ENCODE results near the gene PARD6B.
"Not testable (repeated sequence)": the region's sequence is repeated elsewhere in the genome, so short reads cannot be mapped to it uniquely, and the experiment has no call there.

Gene PARD6B

DNA sequence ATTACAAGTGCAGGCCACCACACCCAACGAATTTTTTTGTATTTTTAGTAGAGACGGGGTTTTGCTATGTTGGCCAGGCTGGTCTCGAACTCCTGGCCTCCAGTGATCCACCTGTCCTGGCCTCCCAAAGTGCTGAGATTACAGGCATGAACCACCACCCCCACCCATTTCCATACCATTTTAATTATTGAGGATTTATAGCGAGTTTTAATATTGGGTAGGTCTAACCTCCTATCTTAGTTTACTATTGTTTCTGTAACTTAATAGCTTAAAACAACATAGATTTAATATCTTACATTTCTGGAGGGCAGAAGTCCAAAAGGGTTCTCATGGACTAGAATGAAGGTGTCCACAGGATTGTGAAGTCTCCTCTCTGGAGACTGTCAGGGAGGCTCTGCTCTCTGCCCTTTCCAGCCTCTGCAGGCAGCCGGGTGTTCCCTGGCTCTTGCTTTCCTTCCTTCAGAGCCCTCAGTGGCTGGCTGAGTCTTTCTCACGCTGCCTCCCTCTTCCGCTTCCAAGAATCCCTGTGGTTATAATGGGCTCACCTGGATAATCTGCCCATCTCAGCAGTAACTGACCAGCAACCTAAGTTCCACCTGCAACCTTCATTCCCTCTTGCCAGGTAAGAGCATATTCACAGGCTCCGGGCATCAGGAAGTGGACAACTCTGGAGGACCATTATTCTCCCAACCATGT is 44.9 kb downstream of the PARD6B start:
- DNase-seq (ENCODE audit: low spot score), result no peak

GRCh38 chr20:50777373-50777772 is 46.0 kb downstream of the PARD6B start:
- no peak for DNase-seq (ENCODE audit: low spot score)

- DNase-seq (ENCODE audit: low spot score), result not testable (repeated sequence)
These were observed 47.6 kb downstream of the PARD6B start for GRCh38 chr20:50778994-50779393.

DNA sequence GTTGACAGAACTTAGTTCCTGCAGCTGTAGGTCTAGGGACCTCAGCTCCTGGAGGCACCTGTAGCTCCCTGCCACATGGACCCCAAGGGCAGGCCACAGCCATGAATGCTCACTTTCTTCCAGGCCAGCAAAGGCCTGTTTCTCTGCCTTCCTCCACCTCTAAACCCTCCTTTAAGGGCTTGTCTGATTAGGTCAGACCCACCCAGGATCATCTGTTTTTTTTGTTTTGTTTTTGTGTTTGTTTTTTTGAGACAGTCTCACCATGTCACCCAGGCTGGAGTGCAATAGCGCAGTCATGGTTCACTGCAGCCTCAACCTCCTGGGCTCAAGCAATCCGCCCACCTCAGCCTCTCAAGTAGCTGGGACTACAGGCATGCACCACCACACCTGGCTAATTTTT is 52.0 kb downstream of the PARD6B start:
- no peak for DNase-seq (ENCODE audit: low spot score)

GRCh38 chr20:50783903-50784302 is 52.5 kb downstream of the PARD6B start:
- no peak for DNase-seq (ENCODE audit: low spot score)

GRCh38 chr20:50784464-50784863 is 53.1 kb downstream of the PARD6B start:
- DNase-seq (ENCODE audit: low spot score), result no peak

DNA sequence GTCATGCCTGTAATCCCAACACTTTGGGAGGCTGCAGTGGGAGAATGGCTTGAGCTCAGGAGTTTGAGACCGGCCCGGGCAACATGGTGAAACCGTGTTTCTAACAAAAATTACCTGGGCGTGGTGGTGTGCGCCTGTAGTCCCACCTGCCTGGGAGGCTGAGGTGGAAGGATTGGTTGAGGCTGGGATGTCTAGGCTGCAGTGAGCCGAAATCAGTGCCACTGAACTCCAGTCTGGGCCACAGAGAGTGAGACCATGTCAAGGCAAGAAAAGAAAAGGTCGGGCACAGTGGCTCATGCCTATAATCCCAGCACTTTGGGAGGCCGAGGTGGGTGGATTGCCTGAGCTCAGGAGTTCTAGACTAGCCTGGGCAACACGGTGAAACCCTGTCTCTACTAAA is 55.3 kb downstream of the PARD6B start:
- DNase-seq (ENCODE audit: low spot score), result no peak

GRCh38 chr20:50787181-50787580 is 55.8 kb downstream of the PARD6B start:
- no peak for DNase-seq (ENCODE audit: low spot score)

GRCh38 chr20:50788045-50788991 is 56.9 kb downstream of the PARD6B start:
- peak; percentile 99 for DNase-seq (ENCODE audit: low spot score)

GRCh38 chr20:50789968-50790650 is 58.7 kb downstream of the PARD6B start:
- DNase-seq (ENCODE audit: low spot score), result no peak

DNA sequence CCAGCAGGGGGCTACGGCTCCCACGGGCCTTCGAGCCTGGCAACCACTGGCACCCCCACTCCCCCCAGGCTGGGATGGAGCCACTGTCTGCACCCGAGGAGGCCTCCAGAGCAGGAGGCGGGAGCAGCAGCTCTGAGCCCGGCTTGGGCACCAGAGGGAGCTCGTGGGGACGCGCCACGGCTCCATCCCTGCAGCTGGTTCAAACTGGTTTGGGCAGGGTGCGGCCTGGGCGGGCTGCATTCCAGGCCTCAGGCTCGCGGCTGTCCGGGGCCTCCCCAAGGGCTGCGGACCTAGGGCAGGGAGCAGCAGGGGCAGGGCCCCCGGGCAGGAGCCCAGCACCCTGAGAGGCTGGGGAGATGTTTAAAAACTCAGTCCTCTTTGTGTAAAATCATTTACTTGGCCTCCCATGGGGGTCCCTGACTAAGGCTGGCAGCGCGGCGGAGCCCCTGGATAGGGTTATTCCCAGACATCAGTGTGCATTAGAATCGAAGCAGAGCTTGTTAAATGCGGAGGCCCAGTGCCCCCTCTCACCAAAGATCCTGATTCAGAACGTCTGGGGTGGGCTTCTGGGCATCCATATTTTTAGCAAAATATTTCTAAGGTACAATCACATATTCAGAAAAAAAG is 59.4 kb downstream of the PARD6B start:
- DNase-seq (ENCODE audit: low spot score), result peak; percentile 100

GRCh38 chr20:50792708-50793574 is 61.6 kb downstream of the PARD6B start:
- DNase-seq (ENCODE audit: low spot score), result no peak

- DNase-seq (ENCODE audit: low spot score), result not testable (repeated sequence)
These were observed 62.2 kb downstream of the PARD6B start for GRCh38 chr20:50793575-50794016.

GRCh38 chr20:50794181-50794845 is 62.9 kb downstream of the PARD6B start:
- DNase-seq (ENCODE audit: low spot score), result no peak

DNA sequence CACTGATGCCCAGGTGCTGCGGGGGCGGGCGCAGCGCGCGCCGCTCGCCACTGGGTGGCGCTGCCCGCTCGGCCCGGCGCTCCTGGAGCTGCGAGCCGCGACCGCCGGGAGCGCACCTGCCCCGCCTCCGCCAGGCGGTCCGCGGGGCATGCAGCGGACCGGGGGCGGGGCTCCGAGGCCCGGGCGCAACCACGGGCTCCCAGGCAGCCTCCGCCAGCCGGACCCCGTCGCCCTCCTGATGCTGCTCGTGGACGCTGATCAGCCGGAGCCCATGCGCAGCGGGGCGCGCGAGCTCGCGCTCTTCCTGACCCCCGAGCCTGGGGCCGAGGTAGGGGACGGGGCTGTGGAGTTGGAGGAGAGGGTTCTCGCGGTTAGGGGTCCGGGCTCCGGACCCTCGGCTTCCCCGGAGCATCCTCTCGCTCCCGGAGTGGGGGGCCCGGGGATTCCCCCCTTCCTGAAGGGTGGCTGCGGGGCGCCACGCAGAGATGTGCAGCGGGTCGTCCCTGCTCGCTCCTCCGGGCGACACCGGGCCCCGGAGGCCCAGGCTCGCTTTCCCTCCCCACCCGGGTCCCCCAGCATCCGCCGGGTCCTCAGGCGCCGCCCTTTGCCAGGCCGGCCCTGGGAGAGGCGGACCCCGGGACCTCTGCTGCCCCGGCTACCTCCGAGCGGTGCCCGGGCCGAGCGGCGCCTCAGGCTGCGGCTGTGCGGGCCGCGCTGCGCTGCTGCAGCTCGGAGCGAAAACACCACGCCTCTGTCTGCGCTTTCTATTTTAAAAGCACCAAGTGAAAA is 63.7 kb downstream of the PARD6B start, which contains the start of gene BCAS4:
Gene BCAS4 (plus strand): TSS at position 216 of the 789 bp plus-strand sequence. CDS start 23 bp downstream, at position 239.
- peak; percentile 100 for DNase-seq (ENCODE audit: low spot score)

- DNase-seq (ENCODE audit: low spot score), result no peak
These were observed 65.8 kb downstream of the PARD6B start for GRCh38 chr20:50797142-50797541.

DNA sequence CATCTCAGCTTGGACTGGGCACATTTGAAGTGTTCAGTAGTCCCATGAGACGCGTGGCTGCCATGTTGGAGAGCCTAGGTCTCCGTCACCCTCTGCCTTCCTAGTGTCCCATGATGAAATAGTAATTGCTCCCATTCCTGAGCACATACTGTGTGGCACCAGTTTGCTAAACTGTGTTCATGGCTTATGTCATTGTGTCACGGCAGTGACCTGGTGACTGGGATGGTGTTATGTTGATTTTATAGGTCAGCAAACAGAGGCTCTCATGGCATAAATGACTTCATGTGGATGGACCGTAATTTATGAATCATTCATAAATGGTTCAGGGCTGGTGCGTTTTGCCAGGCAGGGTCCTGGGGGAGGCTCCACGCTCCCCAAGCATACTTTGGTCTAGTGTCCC is 67.3 kb downstream of the PARD6B start:
- peak; percentile 84 for DNase-seq (ENCODE audit: low spot score)

DNA sequence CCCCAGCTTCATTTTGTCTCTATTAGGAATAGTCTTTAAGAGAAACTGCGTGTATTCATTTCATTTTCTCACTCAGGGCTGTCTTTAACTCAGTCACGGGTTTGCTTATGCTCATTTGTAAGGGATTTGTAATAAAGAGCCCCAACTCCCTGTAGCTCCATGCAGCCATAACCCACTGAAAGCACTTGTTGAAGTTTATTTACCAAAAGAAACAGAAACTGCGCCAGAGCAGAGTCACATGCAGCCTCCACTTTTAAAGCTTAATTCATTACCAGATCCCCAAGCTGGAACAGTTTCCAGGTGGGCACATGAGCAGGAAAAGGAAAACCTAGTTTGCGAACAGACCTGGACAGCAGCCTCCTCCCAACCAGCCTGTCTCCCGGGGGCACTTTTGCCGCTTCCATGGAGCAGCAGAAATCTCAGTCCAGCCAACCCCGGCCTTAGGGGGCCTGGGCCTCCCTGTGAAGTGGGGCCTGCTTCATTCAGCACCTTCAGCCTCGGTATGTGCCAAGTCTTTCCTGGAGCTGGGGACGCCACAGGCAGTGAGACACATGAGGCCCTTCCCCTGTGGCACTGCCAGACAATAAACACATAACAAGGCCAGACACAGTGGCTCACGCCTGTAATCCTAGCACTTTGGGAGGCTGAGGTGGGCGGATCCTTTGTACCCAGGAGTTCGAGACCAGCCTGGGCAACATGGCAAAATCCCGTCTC is 68.0 kb downstream of the PARD6B start:
- DNase-seq (ENCODE audit: low spot score), result no peak

Data from HuH-7.5 (cell line).